HEK293T (cell line): ENCODE results near the gene AGAP1.

Experiments
- BHLHE40 ChIP-seq: fragments of 450-650 bp; IDR thresholded peaks from 2 replicates; pipeline ENCODE4 v1.6.1; 2016; ENCODE audit warnings: mild to moderate bottlenecking, moderate library complexity, borderline replicate concordance
- FOXK2 ChIP-seq: fragments of 450-650 bp; IDR thresholded peaks from 2 replicates; pipeline ENCODE4 v1.6.1; 2016; ENCODE audit warnings: mild to moderate bottlenecking
- PKNOX1 ChIP-seq: fragments of 450-650 bp; IDR thresholded peaks from 2 replicates; pipeline ENCODE4 v1.6.1; 2016
- SP1 ChIP-seq: fragments of 450-650 bp; IDR thresholded peaks from 2 replicates; pipeline ENCODE4 v1.6.1; 2017

GRCh38 chr2:235744161-235744560 is 250.3 kb downstream of the AGAP1 start:
- TF ChIP-seq BHLHE40: no peak
- TF ChIP-seq PKNOX1: no peak
- TF ChIP-seq FOXK2: no peak
- no peak for TF ChIP-seq SP1
